ENCODE data around the gene GNAQ. TPM values are rescaled to one million over a fixed set of nuclear protein-coding genes. Genes with fewer than 3 reads are reported as not detected.

The GNAQ gene
- total and polyA plus RNA-seq, 10 donors: 4.4 to 52.3 (median 31.2) TPM

DNA sequence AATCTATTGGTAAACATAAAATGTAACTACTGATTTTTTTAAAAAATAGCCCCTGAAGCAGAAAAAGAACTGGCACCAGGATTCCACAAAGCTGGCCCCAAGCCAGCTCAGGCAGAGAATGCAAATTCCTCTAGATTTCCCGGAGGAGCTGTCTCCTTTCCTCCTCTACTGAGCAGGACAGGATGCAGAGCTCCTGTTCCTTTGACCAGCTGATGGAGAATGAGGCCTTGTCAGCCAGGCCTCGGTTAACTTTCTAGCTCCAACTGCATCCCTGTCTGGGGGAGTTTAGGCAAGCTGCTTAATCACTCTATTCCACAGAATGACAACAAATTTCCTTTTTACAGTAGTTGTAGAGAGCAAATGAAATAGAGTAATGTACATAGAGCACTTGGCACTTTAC, 155.5 kb downstream of the GNAQ start:
- WGBS, 5 donors: 28 to 62% (median 46%) methylated on average over 2 of the region's 2 CpGs
- TF ChIP-seq POLR2A (IDR thresholded peaks at IDR 0.05) (no peak), POLR2AphosphoS5 (IDR thresholded peaks at IDR 0.05) (no peak)
- TF ChIP-seq, protein P1, sequence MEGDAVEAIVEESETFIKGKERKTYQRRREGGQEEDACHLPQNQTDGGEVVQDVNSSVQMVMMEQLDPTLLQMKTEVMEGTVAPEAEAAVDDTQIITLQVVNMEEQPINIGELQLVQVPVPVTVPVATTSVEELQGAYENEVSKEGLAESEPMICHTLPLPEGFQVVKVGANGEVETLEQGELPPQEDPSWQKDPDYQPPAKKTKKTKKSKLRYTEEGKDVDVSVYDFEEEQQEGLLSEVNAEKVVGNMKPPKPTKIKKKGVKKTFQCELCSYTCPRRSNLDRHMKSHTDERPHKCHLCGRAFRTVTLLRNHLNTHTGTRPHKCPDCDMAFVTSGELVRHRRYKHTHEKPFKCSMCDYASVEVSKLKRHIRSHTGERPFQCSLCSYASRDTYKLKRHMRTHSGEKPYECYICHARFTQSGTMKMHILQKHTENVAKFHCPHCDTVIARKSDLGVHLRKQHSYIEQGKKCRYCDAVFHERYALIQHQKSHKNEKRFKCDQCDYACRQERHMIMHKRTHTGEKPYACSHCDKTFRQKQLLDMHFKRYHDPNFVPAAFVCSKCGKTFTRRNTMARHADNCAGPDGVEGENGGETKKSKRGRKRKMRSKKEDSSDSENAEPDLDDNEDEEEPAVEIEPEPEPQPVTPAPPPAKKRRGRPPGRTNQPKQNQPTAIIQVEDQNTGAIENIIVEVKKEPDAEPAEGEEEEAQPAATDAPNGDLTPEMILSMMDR (IDR thresholded peaks at IDR 0.05 in 8 of 11, conservative IDR thresholded peaks at IDR 0.05 in 3 of 11): no peak
- Histone ChIP-seq H3K36me3 (no peaks in the 10 kb centered on the region), H3K27me3 (replicated peaks in 1 of 7) (no peaks in the 10 kb centered on the region), H3K4me3 (no peak overlapping the region), H3K9me3 (no peaks in the 10 kb centered on the region), H3K27ac (no peak overlapping the region), H3K4me1 (peaks cover 0 to 17% (median 0%) of the 10 kb centered on the region in 6 donors)
- no peak for DNase-seq
- intact Hi-C loops (cut with DNase I; ENCODE audit: low total_unique reads): no loop called here

GRCh38 chr9:77872863-77873262, 158.7 kb downstream of the GNAQ start:
- Histone ChIP-seq H3K36me3 (no peaks in the 10 kb centered on the region), H3K27me3 (replicated peaks in 1 of 7) (no peaks in the 10 kb centered on the region), H3K4me3 (no peak overlapping the region), H3K9me3 (no peaks in the 10 kb centered on the region), H3K27ac (no peak overlapping the region), H3K4me1 (peaks cover 0 to 7% (median 0%) of the 10 kb centered on the region in 6 donors)
- DNase-seq: no peak
- TF ChIP-seq POLR2A (IDR thresholded peaks at IDR 0.05): no peak
- TF ChIP-seq, protein P1 (IDR thresholded peaks at IDR 0.05 in 8 of 11, conservative IDR thresholded peaks at IDR 0.05 in 3 of 11): no peak
- TF ChIP-seq POLR2AphosphoS5 (IDR thresholded peaks at IDR 0.05): no peak
- 81 to 95% (median 92%) methylated on average over 3 of the region's 3 CpGs for WGBS, 5 donors
- intact Hi-C loops (cut with DNase I; ENCODE audit: low total_unique reads): no loop called here

- H3K9me3 ChIP-seq: no peaks in the 10 kb centered on the region
- H3K27me3 ChIP-seq (replicated peaks in 1 of 7): no peaks in the 10 kb centered on the region
- intact Hi-C loops (cut with DNase I; ENCODE audit: low total_unique reads): no loop called here
- TF ChIP-seq POLR2A (IDR thresholded peaks at IDR 0.05) (no peak), POLR2AphosphoS5 (IDR thresholded peaks at IDR 0.05) (no peak)
- TF ChIP-seq, protein P1 (IDR thresholded peaks at IDR 0.05 in 8 of 11, conservative IDR thresholded peaks at IDR 0.05 in 3 of 11): no peak
- no peaks in the 10 kb centered on the region for H3K36me3 ChIP-seq
- H3K27ac ChIP-seq: no peak overlapping the region
- no peak for DNase-seq
- peaks cover 0 to 7% (median 0%) of the 10 kb centered on the region in 6 donors for H3K4me1 ChIP-seq
- H3K4me3 ChIP-seq: no peak overlapping the region
Observed at GRCh38 chr9:77872177-77872576, 159.4 kb downstream of the GNAQ start.

GRCh38 chr9:77871483-77871882, 160.1 kb downstream of the GNAQ start:
- peaks cover 0 to 6% (median 0%) of the 10 kb centered on the region in 6 donors for H3K4me1 ChIP-seq
- intact Hi-C loops (cut with DNase I; ENCODE audit: low total_unique reads): no loop called here
- H3K4me3 ChIP-seq: no peak overlapping the region
- 81 to 86% (median 85%) methylated on average over 1 of the region's 1 CpG for WGBS, 5 donors
- TF ChIP-seq POLR2AphosphoS5 (IDR thresholded peaks at IDR 0.05): no peak
- TF ChIP-seq, protein P1 (IDR thresholded peaks at IDR 0.05 in 8 of 11, conservative IDR thresholded peaks at IDR 0.05 in 3 of 11): no peak
- TF ChIP-seq POLR2A (IDR thresholded peaks at IDR 0.05): no peak
- H3K36me3 ChIP-seq: no peaks in the 10 kb centered on the region
- H3K27ac ChIP-seq: no peak overlapping the region
- H3K9me3 ChIP-seq: no peaks in the 10 kb centered on the region
- DNase-seq: no peak
- no peaks in the 10 kb centered on the region for H3K27me3 ChIP-seq (replicated peaks in 1 of 7)
